SK-N-SH treated with all-trans-retinoic acid at 6 μM for 48 hours (cell line): ENCODE results near the gene KLHL29.

Experiments used
- ATAC-seq: fragments of 200-7000 bp; cut with Tn5 transposase; 3 replicates; pipeline ENCODE4 v1.9.1; 2020; ENCODE audit warnings: mild to moderate bottlenecking, moderate library complexity
- ARNTL ChIP-seq: fragments of 450-650 bp; formaldehyde crosslinking; IDR thresholded peaks from 2 replicates; pipeline ENCODE4 v1.5.0; 2020; ENCODE audit warnings: low read depth, mild to moderate bottlenecking, moderate library complexity, borderline replicate concordance
- BACH2 ChIP-seq: fragments of 250-450 bp; sonication (Bioruptor Pico); IDR thresholded peaks from 2 replicates; pipeline ENCODE4 v1.9.0; 2021; ENCODE audit warnings: mild to moderate bottlenecking, borderline replicate concordance
- CSDC2 ChIP-seq: fragments of 250-450 bp; sonication (Bioruptor Pico); IDR thresholded peaks from 2 replicates; pipeline ENCODE4 v1.5.0; 2020; ENCODE audit warnings: mild to moderate bottlenecking, moderate library complexity
- ESRRG ChIP-seq: fragments of 250-450 bp; sonication (Bioruptor Pico); IDR thresholded peaks from 2 replicates; pipeline ENCODE4 v1.6.1; 2021; ENCODE audit warnings: mild to moderate bottlenecking
- GLIS3 ChIP-seq: fragments of 250-450 bp; sonication (Bioruptor Pico); IDR thresholded peaks from 2 replicates; pipeline ENCODE4 v1.5.0; 2020; ENCODE audit warnings: mild to moderate bottlenecking, moderate library complexity
- ISL1 ChIP-seq: fragments of 250-450 bp; sonication (Bioruptor Pico); IDR thresholded peaks from 2 replicates; pipeline ENCODE4 v2.1.2; 2022; ENCODE audit warnings: mild to moderate bottlenecking, moderate library complexity
- OSR1 ChIP-seq: fragments of 250-450 bp; sonication (Bioruptor Pico); IDR thresholded peaks from 2 replicates; pipeline ENCODE4 v1.8.0; 2022; ENCODE audit warnings: moderate library complexity, mild to moderate bottlenecking, inconsistent platforms
- PATZ1 ChIP-seq: fragments of 250-450 bp; sonication (Bioruptor Pico); IDR thresholded peaks from 2 replicates; pipeline ENCODE4 v1.8.0; 2020; ENCODE audit warnings: mild to moderate bottlenecking, moderate library complexity, borderline replicate concordance
- PPARA ChIP-seq: fragments of 250-450 bp; sonication (Bioruptor Pico); IDR thresholded peaks from 2 replicates; pipeline ENCODE4 v1.5.0; 2020; ENCODE audit warnings: mild to moderate bottlenecking, borderline replicate concordance
- RARB ChIP-seq: fragments of 250-450 bp; sonication (Bioruptor Pico); IDR thresholded peaks from 2 replicates; pipeline ENCODE4 v1.8.0; 2021; ENCODE audit warnings: mild to moderate bottlenecking, moderate library complexity
- SNAI2 ChIP-seq: fragments of 250-450 bp; sonication (Bioruptor Pico); IDR thresholded peaks from 2 replicates; pipeline ENCODE4 v1.5.0; 2020; ENCODE audit warnings: mild to moderate bottlenecking, moderate library complexity
- TOX ChIP-seq: fragments of 250-450 bp; sonication (Bioruptor Pico); IDR thresholded peaks from 2 replicates; pipeline ENCODE4 v1.8.0; 2021; ENCODE audit warnings: mild to moderate bottlenecking, moderate library complexity, borderline replicate concordance
- ZC3H10 ChIP-seq: fragments of 250-450 bp; sonication (Bioruptor Pico); IDR thresholded peaks from 2 replicates; pipeline ENCODE4 v1.5.1; 2021; ENCODE audit warnings: mild to moderate bottlenecking, moderate library complexity
- ZFP3 ChIP-seq: fragments of 250-450 bp; sonication (Bioruptor Pico); IDR thresholded peaks from 2 replicates; pipeline ENCODE4 v1.5.0; 2020; ENCODE audit warnings: mild to moderate bottlenecking, moderate library complexity
- ZFP30 ChIP-seq: fragments of 450-650 bp; formaldehyde crosslinking; IDR thresholded peaks from 2 replicates; pipeline ENCODE4 v1.5.0; 2022; ENCODE audit warnings: mild to moderate bottlenecking, moderate library complexity
- ZNF565 ChIP-seq: fragments of 450-650 bp; formaldehyde crosslinking; conservative IDR thresholded peaks from 2 replicates; pipeline ENCODE4 v1.5.0; 2020; ENCODE audit warnings: low read depth, mild to moderate bottlenecking, moderate library complexity
- ZNF70 ChIP-seq: fragments of 450-650 bp; formaldehyde crosslinking; IDR thresholded peaks from 2 replicates; pipeline ENCODE4 v1.5.0; 2020; ENCODE audit warnings: mild to moderate bottlenecking, moderate library complexity
- ZNF8 ChIP-seq: fragments of 450-650 bp; formaldehyde crosslinking; IDR thresholded peaks from 2 replicates; pipeline ENCODE4 v1.5.0; 2020; ENCODE audit warnings: mild to moderate bottlenecking, moderate library complexity
- TF ChIP-seq, protein P1 (sequence below): fragments of 250-450 bp; sonication (Bioruptor Pico); IDR thresholded peaks from 2 replicates; pipeline ENCODE4 v1.8.0; 2021; ENCODE audit warnings: low read depth, mild to moderate bottlenecking, moderate library complexity, borderline replicate concordance
- TF ChIP-seq, protein P2 (sequence below): fragments of 250-450 bp; sonication (Bioruptor Pico); IDR thresholded peaks from 2 replicates; pipeline ENCODE4 v1.5.0; 2020; ENCODE audit warnings: mild to moderate bottlenecking, moderate library complexity
- TF ChIP-seq, protein P3 (sequence below): fragments of 250-450 bp; sonication (Bioruptor Pico); IDR thresholded peaks from 2 replicates; pipeline ENCODE4 v1.5.1; 2021; ENCODE audit warnings: mild to moderate bottlenecking, moderate library complexity

Gene KLHL29

DNA sequence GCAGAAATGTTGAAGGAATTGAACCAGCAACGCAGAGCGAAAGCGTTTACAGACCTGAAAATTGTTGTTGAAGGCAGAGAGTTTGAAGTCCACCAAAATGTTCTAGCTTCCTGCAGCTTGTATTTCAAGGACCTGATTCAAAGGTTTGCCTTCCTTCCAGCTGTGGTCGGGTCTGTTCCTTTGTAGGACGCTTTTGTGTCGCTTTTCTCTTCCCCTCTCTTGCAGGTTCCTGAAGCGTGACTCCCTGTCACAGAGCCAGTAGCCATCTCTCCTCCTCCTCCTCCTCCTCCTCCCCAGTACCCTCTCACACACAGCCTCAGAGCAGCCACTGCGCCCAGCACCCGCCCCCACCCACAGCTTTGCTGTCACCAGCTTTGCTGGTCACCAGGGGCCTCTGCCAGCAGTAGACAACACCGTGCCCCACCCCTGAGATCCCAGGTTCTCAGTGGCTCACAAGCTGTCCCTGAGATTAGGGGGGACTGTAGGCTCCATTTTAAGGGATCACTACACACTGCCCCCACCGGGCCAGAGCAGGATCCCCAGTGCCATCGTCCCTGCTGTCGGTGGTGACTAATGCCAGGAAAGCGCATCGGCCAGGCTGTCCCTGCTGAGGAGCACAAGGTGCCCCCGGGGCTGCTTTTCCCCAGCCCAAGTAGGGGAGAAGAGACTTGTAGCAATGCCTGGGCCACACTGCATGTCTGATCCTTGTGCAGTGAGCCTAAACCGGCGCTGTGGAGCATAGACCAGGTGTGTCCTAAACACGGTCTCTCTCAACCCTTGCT lies 299.6 kb downstream of the KLHL29 start:
- ATAC-seq: no peak; the same call in 2 of the 3 replicates
- no peak for TF ChIP-seq ZNF8 (CRISPR knock-in tag)
- TF ChIP-seq, protein P1, sequence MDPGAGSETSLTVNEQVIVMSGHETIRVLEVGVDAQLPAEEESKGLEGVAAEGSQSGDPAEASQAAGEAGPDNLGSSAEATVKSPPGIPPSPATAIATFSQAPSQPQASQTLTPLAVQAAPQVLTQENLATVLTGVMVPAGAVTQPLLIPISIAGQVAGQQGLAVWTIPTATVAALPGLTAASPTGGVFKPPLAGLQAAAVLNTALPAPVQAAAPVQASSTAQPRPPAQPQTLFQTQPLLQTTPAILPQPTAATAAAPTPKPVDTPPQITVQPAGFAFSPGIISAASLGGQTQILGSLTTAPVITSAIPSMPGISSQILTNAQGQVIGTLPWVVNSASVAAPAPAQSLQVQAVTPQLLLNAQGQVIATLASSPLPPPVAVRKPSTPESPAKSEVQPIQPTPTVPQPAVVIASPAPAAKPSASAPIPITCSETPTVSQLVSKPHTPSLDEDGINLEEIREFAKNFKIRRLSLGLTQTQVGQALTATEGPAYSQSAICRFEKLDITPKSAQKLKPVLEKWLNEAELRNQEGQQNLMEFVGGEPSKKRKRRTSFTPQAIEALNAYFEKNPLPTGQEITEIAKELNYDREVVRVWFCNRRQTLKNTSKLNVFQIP (CRISPR knock-in tag): no peak
- TF ChIP-seq, protein P2, sequence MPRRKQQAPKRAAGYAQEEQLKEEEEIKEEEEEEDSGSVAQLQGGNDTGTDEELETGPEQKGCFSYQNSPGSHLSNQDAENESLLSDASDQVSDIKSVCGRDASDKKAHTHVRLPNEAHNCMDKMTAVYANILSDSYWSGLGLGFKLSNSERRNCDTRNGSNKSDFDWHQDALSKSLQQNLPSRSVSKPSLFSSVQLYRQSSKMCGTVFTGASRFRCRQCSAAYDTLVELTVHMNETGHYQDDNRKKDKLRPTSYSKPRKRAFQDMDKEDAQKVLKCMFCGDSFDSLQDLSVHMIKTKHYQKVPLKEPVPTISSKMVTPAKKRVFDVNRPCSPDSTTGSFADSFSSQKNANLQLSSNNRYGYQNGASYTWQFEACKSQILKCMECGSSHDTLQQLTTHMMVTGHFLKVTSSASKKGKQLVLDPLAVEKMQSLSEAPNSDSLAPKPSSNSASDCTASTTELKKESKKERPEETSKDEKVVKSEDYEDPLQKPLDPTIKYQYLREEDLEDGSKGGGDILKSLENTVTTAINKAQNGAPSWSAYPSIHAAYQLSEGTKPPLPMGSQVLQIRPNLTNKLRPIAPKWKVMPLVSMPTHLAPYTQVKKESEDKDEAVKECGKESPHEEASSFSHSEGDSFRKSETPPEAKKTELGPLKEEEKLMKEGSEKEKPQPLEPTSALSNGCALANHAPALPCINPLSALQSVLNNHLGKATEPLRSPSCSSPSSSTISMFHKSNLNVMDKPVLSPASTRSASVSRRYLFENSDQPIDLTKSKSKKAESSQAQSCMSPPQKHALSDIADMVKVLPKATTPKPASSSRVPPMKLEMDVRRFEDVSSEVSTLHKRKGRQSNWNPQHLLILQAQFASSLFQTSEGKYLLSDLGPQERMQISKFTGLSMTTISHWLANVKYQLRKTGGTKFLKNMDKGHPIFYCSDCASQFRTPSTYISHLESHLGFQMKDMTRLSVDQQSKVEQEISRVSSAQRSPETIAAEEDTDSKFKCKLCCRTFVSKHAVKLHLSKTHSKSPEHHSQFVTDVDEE (CRISPR knock-in tag): no peak
- TF ChIP-seq TOX (CRISPR knock-in tag): no peak
- TF ChIP-seq ZNF70: no peak
- TF ChIP-seq BACH2 (CRISPR knock-in tag): no peak
- no peak for TF ChIP-seq ISL1 (CRISPR knock-in tag)
- TF ChIP-seq GLIS3: no peak
- TF ChIP-seq ZFP3: no peak
- no peak for TF ChIP-seq ARNTL (CRISPR knock-in tag)
- no peak for TF ChIP-seq PATZ1
- no peak for TF ChIP-seq CSDC2 (CRISPR knock-in tag)
- TF ChIP-seq ZC3H10 (CRISPR knock-in tag): no peak
- TF ChIP-seq OSR1 (CRISPR knock-in tag): no peak
- TF ChIP-seq RARB (CRISPR knock-in tag): no peak

- ATAC-seq: no peak
- no peak for TF ChIP-seq CSDC2 (CRISPR knock-in tag)
- TF ChIP-seq GLIS3: no peak
- no peak for TF ChIP-seq ZNF565 (CRISPR knock-in tag)
Observed at GRCh38 chr2:23685181-23685580, 300.2 kb downstream of the KLHL29 start.

- ATAC-seq: no peak
- TF ChIP-seq, protein P1 (CRISPR knock-in tag): no peak
- TF ChIP-seq ZNF8 (CRISPR knock-in tag): no peak
- TF ChIP-seq PPARA (CRISPR knock-in tag): no peak
- TF ChIP-seq OSR1 (CRISPR knock-in tag): no peak
Observed at GRCh38 chr2:23685706-23686105, 300.7 kb downstream of the KLHL29 start.

DNA sequence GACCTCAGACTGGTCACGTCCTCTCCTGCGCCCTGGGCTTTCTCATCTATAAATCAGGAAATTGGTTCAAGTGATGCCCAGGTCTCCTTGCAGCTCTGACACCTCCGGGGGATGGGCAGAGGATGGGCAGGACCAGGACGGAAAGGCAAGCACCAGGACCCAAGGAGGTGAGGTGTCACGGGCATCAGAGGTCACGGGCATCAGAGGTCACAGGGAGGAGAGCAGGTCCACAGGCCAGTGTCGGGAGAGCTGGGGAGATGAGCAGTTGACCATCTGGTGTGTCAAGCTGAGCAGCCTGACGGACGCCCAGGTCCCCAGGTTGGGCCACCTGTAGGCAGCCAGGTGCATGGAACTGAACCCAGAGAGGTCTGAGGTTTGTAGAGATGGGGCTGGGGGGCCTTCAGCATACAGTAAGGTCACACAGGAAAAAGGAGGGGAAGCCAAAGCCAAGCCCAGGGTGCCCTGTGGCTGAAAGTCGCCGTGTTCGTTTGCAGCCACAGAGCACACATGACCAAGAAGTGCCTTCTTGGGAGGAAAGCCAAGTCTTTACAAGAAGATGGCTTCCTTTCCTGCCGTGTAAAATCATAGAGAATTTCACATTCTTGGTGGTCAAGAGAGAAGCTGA lies 301.5 kb downstream of the KLHL29 start:
- ATAC-seq: no peak
- TF ChIP-seq CSDC2 (CRISPR knock-in tag) (no peak), GLIS3 (no peak), SNAI2 (no peak), ARNTL (CRISPR knock-in tag) (no peak), BACH2 (CRISPR knock-in tag) (no peak), PPARA (CRISPR knock-in tag) (no peak), ISL1 (CRISPR knock-in tag) (no peak), ZFP30 (no peak), PATZ1 (no peak), ESRRG (CRISPR knock-in tag) (no peak), ZFP3 (no peak), TOX (CRISPR knock-in tag) (no peak)
- TF ChIP-seq, protein P1 (CRISPR knock-in tag): no peak
- TF ChIP-seq, protein P3, sequence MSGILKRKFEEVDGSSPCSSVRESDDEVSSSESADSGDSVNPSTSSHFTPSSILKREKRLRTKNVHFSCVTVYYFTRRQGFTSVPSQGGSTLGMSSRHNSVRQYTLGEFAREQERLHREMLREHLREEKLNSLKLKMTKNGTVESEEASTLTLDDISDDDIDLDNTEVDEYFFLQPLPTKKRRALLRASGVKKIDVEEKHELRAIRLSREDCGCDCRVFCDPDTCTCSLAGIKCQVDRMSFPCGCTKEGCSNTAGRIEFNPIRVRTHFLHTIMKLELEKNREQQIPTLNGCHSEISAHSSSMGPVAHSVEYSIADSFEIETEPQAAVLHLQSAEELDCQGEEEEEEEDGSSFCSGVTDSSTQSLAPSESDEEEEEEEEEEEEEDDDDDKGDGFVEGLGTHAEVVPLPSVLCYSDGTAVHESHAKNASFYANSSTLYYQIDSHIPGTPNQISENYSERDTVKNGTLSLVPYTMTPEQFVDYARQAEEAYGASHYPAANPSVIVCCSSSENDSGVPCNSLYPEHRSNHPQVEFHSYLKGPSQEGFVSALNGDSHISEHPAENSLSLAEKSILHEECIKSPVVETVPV (CRISPR knock-in tag): no peak
